ENCODE data around the gene EFHD2. TPM values are rescaled to one million over a fixed set of nuclear protein-coding genes. Genes with fewer than 3 reads are reported as not detected.
A peak's percentile ranks its signal among the peaks of the same experiment; 100 is the strongest.

Gene EFHD2
- total and polyA plus RNA-seq, 5 donors from 2014 or later, result 45.3 to 93.6 (median 68.2) TPM

- H3K36me3 Mint-ChIP-seq, result no peaks in the 10 kb centered on the region
- peak overlapping the region in 1 of 3 donors; percentile 67 for H3K27ac Mint-ChIP-seq
- no peaks in the 10 kb centered on the region for H3K27me3 ChIP-seq (ENCODE audit: control insufficient read depth, insufficient read depth, low read length)
- H3K27ac ChIP-seq (ENCODE audit: insufficient read depth, low read length, poor library complexity, severe bottlenecking), result no peak overlapping the region
- H3K4me1 ChIP-seq (ENCODE audit: control insufficient read depth, insufficient read depth, low read length, poor library complexity, severe bottlenecking), result no peaks in the 10 kb centered on the region
- H3K9me3 Mint-ChIP-seq, result peaks cover 0 to 3% (median 0%) of the 10 kb centered on the region in 7 donors
- H3K4me3 ChIP-seq (ENCODE audit: low read depth, low read length), result no peak overlapping the region
- H3K27me3 Mint-ChIP-seq, result no peaks in the 10 kb centered on the region
- DNase-seq (no peak), ATAC-seq (ENCODE audit: low read depth in 2 of 2) (no peak)
- H3K4me3 Mint-ChIP-seq, result no peak overlapping the region
- H3K36me3 ChIP-seq (ENCODE audit: control insufficient read depth, insufficient read depth, low read length), result no peaks in the 10 kb centered on the region
- no peaks in the 10 kb centered on the region for H3K4me1 Mint-ChIP-seq
- H3K9me3 ChIP-seq (ENCODE audit: control insufficient read depth in 2 of 2, low read length in 2 of 2), result no peaks in the 10 kb centered on the region
Observed at GRCh38 chr1:15445390-15446122, 35.9 kb downstream of the EFHD2 start.

- Histone ChIP-seq H3K27me3 (ENCODE audit: control insufficient read depth, insufficient read depth, low read length) (no peaks in the 10 kb centered on the region), H3K27ac (ENCODE audit: insufficient read depth, low read length, poor library complexity, severe bottlenecking) (no peak overlapping the region), H3K4me1 (ENCODE audit: control insufficient read depth, insufficient read depth, low read length, poor library complexity, severe bottlenecking) (no peaks in the 10 kb centered on the region), H3K36me3 (ENCODE audit: control insufficient read depth, insufficient read depth, low read length) (no peaks in the 10 kb centered on the region), H3K9me3 (ENCODE audit: control insufficient read depth in 2 of 2, low read length in 2 of 2) (no peaks in the 10 kb centered on the region), H3K4me3 (ENCODE audit: low read depth, low read length) (no peak overlapping the region)
- H3K27ac Mint-ChIP-seq, result peak overlapping the region in 1 of 3 donors; percentile 67
- no peaks in the 10 kb centered on the region for H3K4me1 Mint-ChIP-seq
- no peaks in the 10 kb centered on the region for H3K27me3 Mint-ChIP-seq
- no peak for ATAC-seq (ENCODE audit: low read depth in 2 of 2)
- DNase-seq, result no peak
- H3K36me3 Mint-ChIP-seq, result no peaks in the 10 kb centered on the region
- no peak overlapping the region for H3K4me3 Mint-ChIP-seq
- peaks cover 0 to 3% (median 0%) of the 10 kb centered on the region in 7 donors for H3K9me3 Mint-ChIP-seq
Observed at GRCh38 chr1:15446212-15446611, 36.5 kb downstream of the EFHD2 start.

- Histone ChIP-seq H3K9me3 (ENCODE audit: control insufficient read depth in 2 of 2, low read length in 2 of 2) (no peaks in the 10 kb centered on the region), H3K36me3 (ENCODE audit: control insufficient read depth, insufficient read depth, low read length) (no peaks in the 10 kb centered on the region), H3K27ac (ENCODE audit: insufficient read depth, low read length, poor library complexity, severe bottlenecking) (no peak overlapping the region), H3K4me1 (ENCODE audit: control insufficient read depth, insufficient read depth, low read length, poor library complexity, severe bottlenecking) (no peaks in the 10 kb centered on the region), H3K4me3 (ENCODE audit: low read depth, low read length) (no peak overlapping the region), H3K27me3 (ENCODE audit: control insufficient read depth, insufficient read depth, low read length) (no peaks in the 10 kb centered on the region)
- no peak for ATAC-seq (ENCODE audit: low read depth in 2 of 2)
- Mint-ChIP-seq H3K27ac (no peak overlapping the region), H3K27me3 (peaks cover 4% of the 10 kb centered on the region), H3K36me3 (no peaks in the 10 kb centered on the region), H3K4me1 (no peaks in the 10 kb centered on the region), H3K9me3 (peaks cover 0 to 3% (median 0%) of the 10 kb centered on the region in 7 donors), H3K4me3 (no peak overlapping the region)
- no peak for DNase-seq
Observed at GRCh38 chr1:15448877-15449462, 39.3 kb downstream of the EFHD2 start.

DNA sequence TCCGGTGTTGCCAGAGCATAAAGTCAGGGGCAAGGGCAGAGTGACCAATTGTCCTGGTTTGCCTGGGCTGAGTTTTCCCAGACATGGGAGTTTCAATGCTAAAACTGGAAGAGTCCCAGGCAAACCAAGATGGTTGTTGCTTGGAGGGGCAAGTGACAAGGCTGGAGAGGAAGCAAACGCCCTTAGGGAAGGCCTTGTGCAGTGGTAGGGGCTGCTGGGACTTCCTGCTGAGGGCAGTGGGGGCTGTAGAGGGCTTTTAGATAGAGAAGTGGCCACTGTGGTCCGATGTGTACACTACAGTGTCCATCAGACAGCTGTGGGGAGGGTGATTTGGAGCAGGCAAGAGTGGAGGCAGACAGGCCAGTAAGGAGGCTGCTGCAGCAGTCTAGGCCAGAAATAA, 39.9 kb downstream of the EFHD2 start:
- no peak overlapping the region for H3K27ac Mint-ChIP-seq
- DNase-seq, result no peak
- H3K4me1 Mint-ChIP-seq, result no peaks in the 10 kb centered on the region
- Histone ChIP-seq H3K4me3 (ENCODE audit: low read depth, low read length) (no peak overlapping the region), H3K9me3 (ENCODE audit: control insufficient read depth in 2 of 2, low read length in 2 of 2) (no peaks in the 10 kb centered on the region), H3K27me3 (ENCODE audit: control insufficient read depth, insufficient read depth, low read length) (no peaks in the 10 kb centered on the region), H3K4me1 (ENCODE audit: control insufficient read depth, insufficient read depth, low read length, poor library complexity, severe bottlenecking) (no peaks in the 10 kb centered on the region), H3K27ac (ENCODE audit: insufficient read depth, low read length, poor library complexity, severe bottlenecking) (no peak overlapping the region), H3K36me3 (ENCODE audit: control insufficient read depth, insufficient read depth, low read length) (no peaks in the 10 kb centered on the region)
- H3K36me3 Mint-ChIP-seq, result no peaks in the 10 kb centered on the region
- ATAC-seq (ENCODE audit: low read depth in 2 of 2), result no peak
- no peak overlapping the region for H3K4me3 Mint-ChIP-seq
- peaks cover 4% of the 10 kb centered on the region for H3K27me3 Mint-ChIP-seq
- H3K9me3 Mint-ChIP-seq, result peaks cover 0 to 3% (median 0%) of the 10 kb centered on the region in 7 donors

DNA sequence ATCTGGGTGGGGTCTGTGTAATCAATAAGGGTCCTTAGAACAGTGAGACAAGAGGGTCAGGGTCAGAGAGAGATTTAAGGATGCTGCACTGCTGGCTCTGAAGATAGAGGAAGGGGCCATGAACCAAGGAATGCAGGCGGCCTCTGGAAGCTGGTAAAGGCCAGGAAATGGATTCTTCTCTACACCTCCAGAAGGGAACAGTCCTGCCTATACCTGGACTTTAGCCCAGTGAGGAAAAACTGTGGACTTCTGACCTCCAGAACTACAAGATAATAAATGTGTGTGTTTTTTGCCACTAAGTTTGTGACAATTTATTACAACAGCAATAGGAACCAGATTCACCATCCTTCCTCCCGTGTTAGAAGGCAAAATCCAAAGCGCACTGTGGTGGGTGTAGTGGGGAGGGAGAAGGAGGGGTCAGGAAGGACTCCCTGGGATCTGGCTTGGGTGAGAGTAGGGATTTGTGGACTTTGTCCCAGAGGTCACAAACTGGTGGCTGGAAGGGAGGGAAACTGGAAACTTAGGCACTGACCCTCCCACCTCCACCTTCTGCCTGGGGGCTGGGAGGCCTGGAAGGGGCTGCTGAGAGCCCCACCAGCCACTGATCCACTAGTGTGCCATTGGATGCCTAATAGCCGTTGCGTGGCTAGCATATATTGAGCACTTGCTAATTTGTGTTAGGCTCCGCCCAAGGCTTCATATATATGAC, 41.5 kb downstream of the EFHD2 start:
- ATAC-seq (ENCODE audit: low read depth in 2 of 2), result no peak
- no peaks in the 10 kb centered on the region for H3K9me3 ChIP-seq (ENCODE audit: control insufficient read depth in 2 of 2, low read length in 2 of 2)
- Mint-ChIP-seq H3K4me3 (no peak overlapping the region), H3K27ac (no peak overlapping the region), H3K36me3 (no peaks in the 10 kb centered on the region), H3K9me3 (peaks cover 0 to 3% (median 0%) of the 10 kb centered on the region in 7 donors), H3K4me1 (no peaks in the 10 kb centered on the region), H3K27me3 (peaks cover 4% of the 10 kb centered on the region)
- no peak overlapping the region for H3K27ac ChIP-seq (ENCODE audit: insufficient read depth, low read length, poor library complexity, severe bottlenecking)
- no peaks in the 10 kb centered on the region for H3K36me3 ChIP-seq (ENCODE audit: control insufficient read depth, insufficient read depth, low read length)
- H3K4me1 ChIP-seq (ENCODE audit: control insufficient read depth, insufficient read depth, low read length, poor library complexity, severe bottlenecking), result no peaks in the 10 kb centered on the region
- no peak overlapping the region for H3K4me3 ChIP-seq (ENCODE audit: low read depth, low read length)
- H3K27me3 ChIP-seq (ENCODE audit: control insufficient read depth, insufficient read depth, low read length), result no peaks in the 10 kb centered on the region
- DNase-seq, result no peak

GRCh38 chr1:15452216-15452615, 42.5 kb downstream of the EFHD2 start:
- ATAC-seq (ENCODE audit: low read depth in 2 of 2) (no peak), DNase-seq (no peak)
- Histone ChIP-seq H3K27me3 (ENCODE audit: control insufficient read depth, insufficient read depth, low read length) (no peaks in the 10 kb centered on the region), H3K4me3 (ENCODE audit: low read depth, low read length) (no peak overlapping the region), H3K9me3 (ENCODE audit: control insufficient read depth in 2 of 2, low read length in 2 of 2) (no peaks in the 10 kb centered on the region), H3K27ac (ENCODE audit: insufficient read depth, low read length, poor library complexity, severe bottlenecking) (no peak overlapping the region), H3K4me1 (ENCODE audit: control insufficient read depth, insufficient read depth, low read length, poor library complexity, severe bottlenecking) (no peaks in the 10 kb centered on the region), H3K36me3 (ENCODE audit: control insufficient read depth, insufficient read depth, low read length) (no peaks in the 10 kb centered on the region)
- no peak overlapping the region for H3K4me3 Mint-ChIP-seq
- H3K9me3 Mint-ChIP-seq, result peaks cover 0 to 2% (median 0%) of the 10 kb centered on the region in 7 donors
- no peak overlapping the region for H3K27ac Mint-ChIP-seq
- no peaks in the 10 kb centered on the region for H3K4me1 Mint-ChIP-seq
- H3K27me3 Mint-ChIP-seq, result peaks cover 4% of the 10 kb centered on the region
- no peaks in the 10 kb centered on the region for H3K36me3 Mint-ChIP-seq

DNA sequence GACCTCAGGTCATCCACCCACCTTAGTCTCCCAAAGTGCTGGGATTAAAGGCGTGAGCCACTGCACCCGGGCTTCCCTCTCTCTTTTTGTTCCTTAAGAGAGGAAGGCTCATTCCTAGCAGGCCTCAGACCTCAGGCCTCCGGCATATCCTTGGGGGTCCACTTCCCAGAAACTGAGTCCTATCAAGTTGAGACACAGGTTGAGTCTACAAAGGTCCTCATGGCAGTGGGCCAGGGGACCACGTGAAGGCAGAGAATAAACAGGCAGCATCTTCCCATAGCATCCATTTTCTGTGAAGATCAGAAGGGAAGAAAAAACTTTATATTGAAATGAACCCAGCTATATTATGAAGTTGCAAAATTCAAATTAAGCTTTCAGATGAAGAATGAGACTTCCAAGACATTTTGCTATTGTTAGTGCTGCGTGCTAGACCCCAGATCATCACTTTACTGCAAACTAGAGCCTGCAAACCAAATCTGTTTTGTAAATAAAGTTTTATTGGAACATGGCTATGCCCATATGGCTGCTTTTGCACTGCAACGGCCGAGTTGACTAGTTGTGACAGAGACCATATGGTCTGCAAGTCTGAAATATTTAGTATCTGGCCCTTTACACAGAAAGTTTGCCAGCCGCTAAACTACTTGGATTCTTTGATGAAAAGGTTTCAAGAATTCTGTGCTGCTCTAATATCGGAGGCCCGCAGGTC, 43.3 kb downstream of the EFHD2 start:
- Histone ChIP-seq H3K4me1 (ENCODE audit: control insufficient read depth, insufficient read depth, low read length, poor library complexity, severe bottlenecking) (no peaks in the 10 kb centered on the region), H3K9me3 (ENCODE audit: control insufficient read depth in 2 of 2, low read length in 2 of 2) (no peaks in the 10 kb centered on the region), H3K27ac (ENCODE audit: insufficient read depth, low read length, poor library complexity, severe bottlenecking) (no peak overlapping the region), H3K36me3 (ENCODE audit: control insufficient read depth, insufficient read depth, low read length) (no peaks in the 10 kb centered on the region), H3K4me3 (ENCODE audit: low read depth, low read length) (no peak overlapping the region), H3K27me3 (ENCODE audit: control insufficient read depth, insufficient read depth, low read length) (no peaks in the 10 kb centered on the region)
- Mint-ChIP-seq H3K27me3 (peaks cover 4% of the 10 kb centered on the region), H3K27ac (no peak overlapping the region), H3K9me3 (peaks cover 0 to 2% (median 0%) of the 10 kb centered on the region in 7 donors), H3K4me3 (no peak overlapping the region), H3K36me3 (no peaks in the 10 kb centered on the region), H3K4me1 (no peaks in the 10 kb centered on the region)
- DNase-seq, result no peak
- ATAC-seq (ENCODE audit: low read depth in 2 of 2), result no peak

Data from CD4-positive, CD25-positive, alpha-beta regulatory T cell (primary cell).